Hepatocyte (in vitro differentiated cells): ENCODE measurements around the gene RALGPS2. TPM values are rescaled to one million over a fixed set of nuclear protein-coding genes. Genes with fewer than 3 reads are reported as not detected.

ENCODE experiments used
- DNase-seq: peaks from one replicate; pipeline ENCODE4 v3.0.0-alpha.2; 2016; ENCODE audit warnings: low spot score
- H2AFZ ChIP-seq: fragments of 200-600 bp; sonication (generic); 2 replicates; pipeline ENCODE4 v1.6.0; 2016; ENCODE audit warnings: antibody characterized with exemption, mild to moderate bottlenecking
- H3K27ac ChIP-seq: fragments of 200-600 bp; sonication (generic); 2 replicates; pipeline ENCODE4 v1.5.1; 2016; ENCODE audit warnings: mild to moderate bottlenecking
- H3K27me3 ChIP-seq: fragments of 200-600 bp; sonication (generic); 2 replicates; pipeline ENCODE4 v1.6.1; 2016
- H3K36me3 ChIP-seq: fragments of 200-600 bp; sonication (generic); replicated peaks from 2 replicates; pipeline ENCODE4 v1.5.1; 2016; ENCODE audit warnings: low read depth; ENCODE audit not compliant: insufficient read depth
- H3K4me1 ChIP-seq: fragments of 200-600 bp; sonication (generic); 2 replicates; pipeline ENCODE4 v1.5.1; 2016; ENCODE audit warnings: mild to moderate bottlenecking, moderate library complexity; ENCODE audit not compliant: insufficient read depth
- H3K4me2 ChIP-seq: fragments of 200-600 bp; sonication (generic); 2 replicates; pipeline ENCODE4 v1.6.0; 2016
- H3K4me3 ChIP-seq: fragments of 200-600 bp; sonication (generic); 2 replicates; pipeline ENCODE4 v1.5.1; 2016; ENCODE audit warnings: mild to moderate bottlenecking
- H3K79me2 ChIP-seq: fragments of 200-600 bp; sonication (generic); 2 replicates; pipeline ENCODE4 v1.6.0; 2017; ENCODE audit warnings: mild to moderate bottlenecking
- H3K9me2 ChIP-seq: fragments of 200-600 bp; sonication (generic); replicated peaks from 2 replicates; pipeline ENCODE4 v1.6.0; 2017; ENCODE audit warnings: mild to moderate bottlenecking; ENCODE audit not compliant: insufficient read depth
- H3K9me3 ChIP-seq: fragments of 200-600 bp; sonication (generic); 2 replicates; pipeline ENCODE4 v1.5.1; 2016; ENCODE audit warnings: low read depth, mild to moderate bottlenecking
- H4K20me1 ChIP-seq: fragments of 200-600 bp; sonication (generic); 2 replicates; pipeline ENCODE4 v1.6.0; 2016; ENCODE audit warnings: mild to moderate bottlenecking; ENCODE audit not compliant: insufficient read depth, poor library complexity, severe bottlenecking
- CTCF ChIP-seq: fragments of 200-600 bp; sonication (generic); IDR thresholded peaks from 2 replicates; pipeline ENCODE4 v1.5.1; 2016; ENCODE audit warnings: antibody characterized with exemption, mild to moderate bottlenecking; ENCODE audit not compliant: poor library complexity
- EZH2 ChIP-seq: fragments of 200-600 bp; sonication (generic); IDR thresholded peaks from 2 replicates; pipeline ENCODE4 v1.6.1; 2016; ENCODE audit warnings: antibody characterized with exemption, mild to moderate bottlenecking, borderline replicate concordance
- EZH2phosphoT487 ChIP-seq: fragments of 200-600 bp; sonication (generic); IDR thresholded peaks from one replicate; pipeline ENCODE4 v1.6.1; 2018; ENCODE audit warnings: antibody characterized with exemption, mild to moderate bottlenecking, low read depth, moderate library complexity; ENCODE audit not compliant: unreplicated experiment, severe bottlenecking
- WGBS: methylation state at CpG from one replicate; pipeline ENCODE4 v1.1.6; 2016; ENCODE audit warnings: low lambda C conversion rate; ENCODE audit errors: missing lambda C conversion rate; 5-methylcytosine and 5-hydroxymethylcytosine counted together
- polyA plus RNA-seq: library from polyadenylated mRNA; unstranded; fragments of >200 nt; fragmentation: Nextera tagmentation; extraction: Ambion mirVana; gene quantifications from 2 replicates; pipeline ENCODE4 v1.2.1, GENCODE V29; 2016
- total RNA-seq: library from RNA; depleted of rRNA; stranded (reverse); fragments of >200 nt; gene quantifications from 2 replicates; pipeline ENCODE4 v1.2.3, GENCODE V29; 2014

Gene RALGPS2
- total and polyA plus RNA-seq, 2 experiments from 2014 or later, result 9.3 to 35.4 TPM

GRCh38 chr1:178954937-178955336 is 229.9 kb downstream of the RALGPS2 start:
- Histone ChIP-seq H2AFZ (no peak overlapping the region), H3K4me1 (peaks cover 11% of the 10 kb centered on the region), H3K36me3 (no peaks in the 10 kb centered on the region), H3K9me2 (no peaks in the 10 kb centered on the region), H3K79me2 (no peaks in the 10 kb centered on the region), H3K27me3 (no peaks in the 10 kb centered on the region), H3K4me2 (no peak overlapping the region), H3K27ac (no peak overlapping the region), H3K4me3 (no peak overlapping the region), H4K20me1 (no peaks in the 10 kb centered on the region), H3K9me3 (no peaks in the 10 kb centered on the region)
- DNase-seq, result no peak
- TF ChIP-seq CTCF (no peak), EZH2 (no peak), EZH2phosphoT487 (no peak)
- 59% methylated on average over 6 of the region's 6 CpGs for WGBS

- H3K4me1 ChIP-seq, result peaks cover 11% of the 10 kb centered on the region
- no peak overlapping the region for H3K27ac ChIP-seq
- no peaks in the 10 kb centered on the region for H4K20me1 ChIP-seq
- H3K9me2 ChIP-seq, result no peaks in the 10 kb centered on the region
- no peaks in the 10 kb centered on the region for H3K9me3 ChIP-seq
- TF ChIP-seq EZH2phosphoT487 (peak; percentile 98), CTCF (no peak), EZH2 (no peak)
- DNase-seq, result no peak
- H3K4me2 ChIP-seq, result no peak overlapping the region
- H3K27me3 ChIP-seq, result no peaks in the 10 kb centered on the region
- H3K36me3 ChIP-seq, result no peaks in the 10 kb centered on the region
- WGBS, result 65% methylated on average over 1 of the region's 1 CpG
- H3K79me2 ChIP-seq, result no peaks in the 10 kb centered on the region
- H2AFZ ChIP-seq, result no peak overlapping the region
- H3K4me3 ChIP-seq, result no peak overlapping the region
Observed at GRCh38 chr1:178955391-178955954, 230.4 kb downstream of the RALGPS2 start.

GRCh38 chr1:178958491-178958890 is 233.4 kb downstream of the RALGPS2 start:
- peaks cover 4% of the 10 kb centered on the region for H3K4me1 ChIP-seq
- H3K27ac ChIP-seq, result no peak overlapping the region
- H3K27me3 ChIP-seq, result no peaks in the 10 kb centered on the region
- no peak overlapping the region for H2AFZ ChIP-seq
- no peaks in the 10 kb centered on the region for H3K36me3 ChIP-seq
- no peaks in the 10 kb centered on the region for H3K9me3 ChIP-seq
- no peak overlapping the region for H3K4me2 ChIP-seq
- no peak overlapping the region for H3K4me3 ChIP-seq
- DNase-seq, result no peak
- no peaks in the 10 kb centered on the region for H4K20me1 ChIP-seq
- WGBS, result 91% methylated on average over 9 of the region's 9 CpGs
- H3K9me2 ChIP-seq, result no peaks in the 10 kb centered on the region
- TF ChIP-seq EZH2phosphoT487 (no peak), CTCF (no peak), EZH2 (no peak)
- no peaks in the 10 kb centered on the region for H3K79me2 ChIP-seq
